NB4 (cell line): Measurements from ENCODE around the gene CDH23.

Source experiments
- CTCF ChIP-seq: IDR thresholded peaks from one replicate; pipeline ENCODE4 v1.5.1; 2012; ENCODE audit warnings: low read depth, low read length
- MAX ChIP-seq: IDR thresholded peaks from 2 replicates; pipeline ENCODE4 v1.6.1; 2011; ENCODE audit warnings: low read depth, low read length
- MYC ChIP-seq: IDR thresholded peaks from 2 replicates; pipeline ENCODE4 v1.6.1; 2011; ENCODE audit warnings: low read depth, low read length
- POLR2A ChIP-seq: IDR thresholded peaks from 2 replicates; pipeline ENCODE4 v1.6.1; 2011; ENCODE audit warnings: mild to moderate bottlenecking; ENCODE audit not compliant: insufficient read length; ENCODE audit errors: extremely low read depth

DNA sequence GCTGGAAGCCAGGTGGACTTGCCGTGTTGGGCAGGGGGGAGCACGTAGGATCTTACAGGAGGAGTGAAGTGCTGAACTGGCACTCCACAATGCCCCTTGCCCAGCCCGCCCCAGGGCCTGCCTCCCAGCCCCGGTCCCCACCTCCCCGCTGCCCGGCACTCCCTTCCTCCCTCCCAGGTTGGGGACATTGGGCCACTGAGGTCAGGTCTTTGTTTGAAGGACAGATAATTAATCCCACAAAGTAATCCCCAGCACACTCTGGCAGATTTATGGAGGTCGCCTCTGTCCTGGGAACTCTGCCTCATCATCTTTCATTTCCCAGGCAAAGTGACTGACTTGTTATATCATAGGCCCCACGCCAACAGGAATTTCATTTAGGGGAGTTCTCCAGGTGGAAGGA lies 200.0 kb downstream of the CDH23 start:
- no peak for TF ChIP-seq CTCF
- no peak for TF ChIP-seq MAX
- TF ChIP-seq POLR2A: no peak
- TF ChIP-seq MYC: no peak
